Liver (tissue), 9 donors: Measurements from ENCODE around the gene EHD2. TPM values are rescaled to one million over a fixed set of nuclear protein-coding genes. Genes with fewer than 3 reads are reported as not detected.

Source experiments
- DNase-seq: peaks from one replicate; pipeline ENCODE4 v3.0.0-alpha.2; 2017; ENCODE audit warnings: low spot score
- H3K27ac ChIP-seq, 2 donors: one replicate each; pipeline ENCODE4 v1.7.0; 2013; ENCODE audit warnings: inconsistent platforms in 2 of 2, low read length in 2 of 2, control low read depth in 1 of 2, low read depth in 1 of 2, mild to moderate bottlenecking in 1 of 2
- H3K27me3 ChIP-seq, 4 donors: one replicate each; pipeline versions ENCODE4 v1.6.1 to v1.7.0; 2013; ENCODE audit warnings: low read length in 3 of 4, inconsistent platforms in 1 of 4, mild to moderate bottlenecking in 1 of 4, moderate library complexity in 1 of 4; ENCODE audit not compliant: control insufficient read depth in 4 of 4, insufficient read depth in 4 of 4
- H3K36me3 ChIP-seq, 4 donors: one replicate each; pipeline versions ENCODE4 v1.6.1 to v1.7.0; 2013; ENCODE audit warnings: low read length in 3 of 4, mild to moderate bottlenecking in 3 of 4, low read depth in 1 of 4, moderate library complexity in 1 of 4; ENCODE audit not compliant: control insufficient read depth in 4 of 4, insufficient read depth in 3 of 4
- H3K4me1 ChIP-seq, 4 donors: one replicate each; pipeline versions ENCODE4 v1.6.1 to v1.7.0; 2013; ENCODE audit warnings: low read length in 3 of 4, mild to moderate bottlenecking in 3 of 4, moderate library complexity in 1 of 4; ENCODE audit not compliant: control insufficient read depth in 4 of 4, insufficient read depth in 4 of 4
- H3K4me3 ChIP-seq, 3 donors: one replicate each; pipeline versions ENCODE4 v1.6.1 to v1.7.0; 2013; ENCODE audit warnings: low read length in 3 of 3, control low read depth in 1 of 3, low read depth in 1 of 3, mild to moderate bottlenecking in 1 of 3
- H3K9ac ChIP-seq, 2 donors: one replicate each; pipeline ENCODE4 v1.7.0; 2013; ENCODE audit warnings: low read length in 2 of 2, mild to moderate bottlenecking in 2 of 2, moderate library complexity in 2 of 2, control low read depth in 1 of 2, low read depth in 1 of 2
- H3K9me3 ChIP-seq, 4 donors: one replicate each; pipeline versions ENCODE4 v1.6.1 to v1.7.0; 2013; ENCODE audit warnings: low read length in 3 of 4; ENCODE audit not compliant: control insufficient read depth in 4 of 4
- EGR1 ChIP-seq, 2 donors: IDR thresholded peaks; 2 replicates each; pipeline ENCODE4 v1.6.1; 2016 to 2018; ENCODE audit warnings: antibody characterized with exemption in 2 of 2, low read depth in 2 of 2
- GABPA ChIP-seq, 2 donors: IDR thresholded peaks in 1 of 2; conservative IDR thresholded peaks in 1 of 2; 2 replicates each; pipeline ENCODE4 v1.6.1; 2016; ENCODE audit warnings: antibody characterized with exemption in 2 of 2, mild to moderate bottlenecking in 1 of 2, moderate library complexity in 1 of 2
- HNF4A ChIP-seq, 2 donors: conservative IDR thresholded peaks; 2 replicates each; pipeline ENCODE4 v1.6.1; 2016; ENCODE audit warnings: antibody characterized with exemption in 2 of 2, mild to moderate bottlenecking in 2 of 2
- HNF4G ChIP-seq: IDR thresholded peaks from 2 replicates; pipeline ENCODE4 v1.6.1; 2016; ENCODE audit warnings: antibody characterized with exemption
- NR2F2 ChIP-seq: IDR thresholded peaks from 2 replicates; pipeline ENCODE4 v1.6.1; 2016; ENCODE audit warnings: antibody characterized with exemption
- RAD21 ChIP-seq, 2 donors: IDR thresholded peaks; 2 replicates each; pipeline ENCODE4 v1.6.1; 2016; ENCODE audit warnings: antibody characterized with exemption in 2 of 2, mild to moderate bottlenecking in 2 of 2
- RXRA ChIP-seq, 2 donors: IDR thresholded peaks; 2 replicates each; pipeline ENCODE4 v1.6.1; 2017 to 2018; ENCODE audit warnings: antibody characterized with exemption in 2 of 2, mild to moderate bottlenecking in 1 of 2
- TAF1 ChIP-seq: conservative IDR thresholded peaks from 2 replicates; pipeline ENCODE4 v1.6.1; 2016; ENCODE audit warnings: antibody characterized with exemption, mild to moderate bottlenecking
- YY1 ChIP-seq: IDR thresholded peaks from 2 replicates; pipeline ENCODE4 v1.6.1; 2016; ENCODE audit warnings: antibody characterized with exemption, mild to moderate bottlenecking
- whole genome bisulfite sequencing: extraction: QIAGEN DNeasy Blood & Tissue Kit; methylation state at CpG from one replicate; pipeline ENCODE4 v1.1.7; 2013; 5-methylcytosine and 5-hydroxymethylcytosine counted together
- polyA plus RNA-seq, 2 donors: library from polyadenylated mRNA; stranded (reverse) in 1 of 2; unstranded in 1 of 2; fragments of 200-250 nt in 1 of 2; fragments of >200 nt in 1 of 2; fragmentation: Nextera tagmentation in 1 of 2; extraction: Ambion mirVana in 1 of 2; gene quantifications; one replicate each; pipeline versions ENCODE4 v1.2.1 to v1.2.3, GENCODE V29; 2013 to 2015
- total RNA-seq, 2 donors: library from RNA; depleted of rRNA; stranded (reverse); fragments of >200 nt; gene quantifications; one replicate each; pipeline ENCODE4 v1.2.3, GENCODE V29; 2014
- TF ChIP-seq, protein P1 (sequence below): IDR thresholded peaks from 2 replicates; pipeline ENCODE4 v1.6.1; 2016; ENCODE audit warnings: antibody characterized with exemption
- TF ChIP-seq, protein P2 (sequence below): IDR thresholded peaks from 2 replicates; pipeline ENCODE4 v1.6.1; 2016; ENCODE audit warnings: antibody characterized with exemption
- TF ChIP-seq, protein P3 (sequence below): IDR thresholded peaks from 2 replicates; pipeline ENCODE4 v1.6.1; 2016; ENCODE audit warnings: antibody characterized with exemption, mild to moderate bottlenecking
- TF ChIP-seq, protein P4 (sequence below): IDR thresholded peaks from 2 replicates; pipeline ENCODE4 v1.6.1; 2016; ENCODE audit warnings: antibody characterized with exemption
- donor health status: healthy.
- donor health status: healthy.
- donor health status: healthy.
- donor health status: healthy.
- donor health status: healthy.

Gene EHD2
- total and polyA plus RNA-seq, 4 donors, result 3.2 to 7.9 (median 5.8) TPM

DNA sequence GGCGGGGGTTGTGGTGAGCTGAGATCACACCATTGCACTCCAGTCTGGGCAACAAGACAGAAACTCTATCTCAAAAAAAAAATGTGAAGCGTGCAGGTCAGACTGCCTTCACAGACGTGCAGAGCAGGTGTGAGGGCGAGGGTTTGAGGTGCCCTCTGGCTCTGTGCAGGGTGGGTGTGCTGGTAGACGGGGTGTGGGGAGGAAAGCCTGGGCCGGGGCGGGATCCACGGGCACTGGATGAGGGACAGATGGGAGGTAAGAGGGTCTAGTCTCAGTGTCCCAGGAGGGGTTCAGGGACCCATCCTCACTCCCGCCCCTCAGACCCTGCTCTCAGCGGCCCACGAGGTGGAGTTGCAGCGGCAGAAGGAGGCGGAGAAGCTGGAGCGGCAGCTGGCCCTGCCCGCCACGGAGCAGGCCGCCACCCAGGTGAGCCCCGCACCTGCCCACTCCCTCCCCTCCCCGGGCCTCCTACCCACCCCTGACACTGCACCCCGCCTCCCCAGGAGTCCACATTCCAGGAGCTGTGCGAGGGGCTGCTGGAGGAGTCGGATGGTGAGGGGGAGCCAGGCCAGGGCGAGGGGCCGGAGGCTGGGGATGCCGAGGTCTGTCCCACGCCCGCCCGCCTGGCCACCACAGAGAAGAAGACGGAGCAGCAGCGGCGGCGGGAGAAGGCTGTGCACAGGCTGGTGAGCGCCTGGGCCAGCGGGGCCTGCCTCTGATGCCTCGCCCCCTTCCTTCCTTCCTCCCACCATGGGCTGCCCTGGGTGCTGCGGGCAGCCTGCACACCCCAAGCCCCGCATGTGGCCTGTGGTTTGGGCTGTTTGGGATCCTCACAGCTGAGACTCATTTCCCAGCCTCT is 41.2 kb downstream of the EHD2 start:
- DNase-seq, result no peak
- Histone ChIP-seq H3K4me1 (peaks cover 0 to 28% (median 22%) of the 10 kb centered on the region in 4 donors), H3K4me3 (no peak overlapping the region), H3K9me3 (no peaks in the 10 kb centered on the region), H3K9ac (no peak overlapping the region), H3K27me3 (no peaks in the 10 kb centered on the region), H3K36me3 (peaks cover 33 to 70% (median 39%) of the 10 kb centered on the region in 4 donors), H3K27ac (no peak overlapping the region)
- WGBS, result 96% methylated on average over 37 of the region's 37 CpGs
- TF ChIP-seq HNF4A (conservative IDR thresholded peaks at IDR 0.05) (no peak), TAF1 (no peak), NR2F2 (no peak), GABPA (IDR thresholded peaks at IDR 0.05 in 1 of 2, conservative IDR thresholded peaks at IDR 0.05 in 1 of 2) (no peak), RXRA (IDR thresholded peaks at IDR 0.05) (no peak), HNF4G (no peak), EGR1 (IDR thresholded peaks at IDR 0.05; ENCODE audit: low read depth in 2 of 2) (no peak), YY1 (no peak)
- TF ChIP-seq, protein P1, sequence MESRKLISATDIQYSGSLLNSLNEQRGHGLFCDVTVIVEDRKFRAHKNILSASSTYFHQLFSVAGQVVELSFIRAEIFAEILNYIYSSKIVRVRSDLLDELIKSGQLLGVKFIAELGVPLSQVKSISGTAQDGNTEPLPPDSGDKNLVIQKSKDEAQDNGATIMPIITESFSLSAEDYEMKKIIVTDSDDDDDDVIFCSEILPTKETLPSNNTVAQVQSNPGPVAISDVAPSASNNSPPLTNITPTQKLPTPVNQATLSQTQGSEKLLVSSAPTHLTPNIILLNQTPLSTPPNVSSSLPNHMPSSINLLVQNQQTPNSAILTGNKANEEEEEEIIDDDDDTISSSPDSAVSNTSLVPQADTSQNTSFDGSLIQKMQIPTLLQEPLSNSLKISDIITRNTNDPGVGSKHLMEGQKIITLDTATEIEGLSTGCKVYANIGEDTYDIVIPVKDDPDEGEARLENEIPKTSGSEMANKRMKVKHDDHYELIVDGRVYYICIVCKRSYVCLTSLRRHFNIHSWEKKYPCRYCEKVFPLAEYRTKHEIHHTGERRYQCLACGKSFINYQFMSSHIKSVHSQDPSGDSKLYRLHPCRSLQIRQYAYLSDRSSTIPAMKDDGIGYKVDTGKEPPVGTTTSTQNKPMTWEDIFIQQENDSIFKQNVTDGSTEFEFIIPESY, result no peak
- TF ChIP-seq, protein P2, sequence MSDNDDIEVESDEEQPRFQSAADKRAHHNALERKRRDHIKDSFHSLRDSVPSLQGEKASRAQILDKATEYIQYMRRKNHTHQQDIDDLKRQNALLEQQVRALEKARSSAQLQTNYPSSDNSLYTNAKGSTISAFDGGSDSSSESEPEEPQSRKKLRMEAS, result no peak
- TF ChIP-seq, protein P3, sequence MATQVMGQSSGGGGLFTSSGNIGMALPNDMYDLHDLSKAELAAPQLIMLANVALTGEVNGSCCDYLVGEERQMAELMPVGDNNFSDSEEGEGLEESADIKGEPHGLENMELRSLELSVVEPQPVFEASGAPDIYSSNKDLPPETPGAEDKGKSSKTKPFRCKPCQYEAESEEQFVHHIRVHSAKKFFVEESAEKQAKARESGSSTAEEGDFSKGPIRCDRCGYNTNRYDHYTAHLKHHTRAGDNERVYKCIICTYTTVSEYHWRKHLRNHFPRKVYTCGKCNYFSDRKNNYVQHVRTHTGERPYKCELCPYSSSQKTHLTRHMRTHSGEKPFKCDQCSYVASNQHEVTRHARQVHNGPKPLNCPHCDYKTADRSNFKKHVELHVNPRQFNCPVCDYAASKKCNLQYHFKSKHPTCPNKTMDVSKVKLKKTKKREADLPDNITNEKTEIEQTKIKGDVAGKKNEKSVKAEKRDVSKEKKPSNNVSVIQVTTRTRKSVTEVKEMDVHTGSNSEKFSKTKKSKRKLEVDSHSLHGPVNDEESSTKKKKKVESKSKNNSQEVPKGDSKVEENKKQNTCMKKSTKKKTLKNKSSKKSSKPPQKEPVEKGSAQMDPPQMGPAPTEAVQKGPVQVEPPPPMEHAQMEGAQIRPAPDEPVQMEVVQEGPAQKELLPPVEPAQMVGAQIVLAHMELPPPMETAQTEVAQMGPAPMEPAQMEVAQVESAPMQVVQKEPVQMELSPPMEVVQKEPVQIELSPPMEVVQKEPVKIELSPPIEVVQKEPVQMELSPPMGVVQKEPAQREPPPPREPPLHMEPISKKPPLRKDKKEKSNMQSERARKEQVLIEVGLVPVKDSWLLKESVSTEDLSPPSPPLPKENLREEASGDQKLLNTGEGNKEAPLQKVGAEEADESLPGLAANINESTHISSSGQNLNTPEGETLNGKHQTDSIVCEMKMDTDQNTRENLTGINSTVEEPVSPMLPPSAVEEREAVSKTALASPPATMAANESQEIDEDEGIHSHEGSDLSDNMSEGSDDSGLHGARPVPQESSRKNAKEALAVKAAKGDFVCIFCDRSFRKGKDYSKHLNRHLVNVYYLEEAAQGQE, result no peak

DNA sequence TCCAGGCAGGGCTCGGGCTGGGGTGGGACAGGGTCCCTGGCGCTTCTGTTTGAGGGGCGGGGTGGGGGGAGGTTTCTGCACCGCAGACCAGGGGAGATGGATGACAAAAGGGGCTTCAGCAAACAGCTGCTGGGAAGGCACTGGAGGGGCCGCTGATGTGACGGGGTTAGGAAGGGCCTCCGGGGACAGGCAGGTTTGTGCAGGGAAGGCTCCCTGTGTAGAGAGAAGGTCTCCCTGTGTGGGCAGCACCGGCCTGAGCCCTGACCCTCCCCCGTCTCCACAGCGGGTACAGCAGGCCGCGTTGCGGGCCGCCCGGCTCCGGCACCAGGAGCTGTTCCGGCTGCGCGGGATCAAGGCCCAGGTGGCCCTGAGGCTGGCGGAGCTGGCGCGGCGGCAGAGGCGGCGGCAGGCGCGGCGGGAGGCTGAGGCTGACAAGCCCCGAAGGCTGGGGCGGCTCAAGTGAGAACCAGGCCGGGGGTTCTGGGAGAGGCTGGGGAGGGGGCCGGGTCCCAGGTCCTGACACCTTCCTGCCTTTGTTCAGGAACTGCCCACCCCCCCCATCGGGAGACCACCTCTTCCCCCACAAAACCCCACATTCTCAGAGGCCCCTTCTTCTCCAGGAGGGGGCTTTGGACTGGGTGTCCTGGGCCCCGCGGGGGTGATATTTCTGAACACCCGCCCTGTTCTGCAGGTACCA is 42.0 kb downstream of the EHD2 start:
- no peak for DNase-seq

More for the DNA sequence above, 42.0 kb downstream of the EHD2 start:
- Histone ChIP-seq H3K9me3 (no peaks in the 10 kb centered on the region), H3K27me3 (no peaks in the 10 kb centered on the region), H3K4me3 (no peak overlapping the region), H3K36me3 (peaks cover 31 to 63% (median 35%) of the 10 kb centered on the region in 4 donors), H3K27ac (no peak overlapping the region), H3K9ac (no peak overlapping the region), H3K4me1 (peaks cover 0 to 28% (median 22%) of the 10 kb centered on the region in 4 donors)
- TF ChIP-seq NR2F2, result no peak
- no peak for TF ChIP-seq RAD21 (IDR thresholded peaks at IDR 0.05)
- no peak for TF ChIP-seq EGR1 (IDR thresholded peaks at IDR 0.05; ENCODE audit: low read depth in 2 of 2)
- TF ChIP-seq, protein P4, sequence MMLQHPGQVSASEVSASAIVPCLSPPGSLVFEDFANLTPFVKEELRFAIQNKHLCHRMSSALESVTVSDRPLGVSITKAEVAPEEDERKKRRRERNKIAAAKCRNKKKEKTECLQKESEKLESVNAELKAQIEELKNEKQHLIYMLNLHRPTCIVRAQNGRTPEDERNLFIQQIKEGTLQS, result no peak
- no peak for TF ChIP-seq TAF1
- TF ChIP-seq GABPA (IDR thresholded peaks at IDR 0.05 in 1 of 2, conservative IDR thresholded peaks at IDR 0.05 in 1 of 2), result no peak
- TF ChIP-seq, protein P2, result no peak
- 91% methylated on average over 36 of the region's 36 CpGs for WGBS
